HEK293 (cell line): ENCODE results near the gene NEMP1.

Experiments used
- CTCF ChIA-PET: fragments of 350-600 bp; formaldehyde crosslinking; extraction: SDS; loops from one replicate; lab custom pipeline; 2021; ENCODE audit warnings: antibody characterized with exemption; lab: Yijun Ruan, JAX
- POLR2A ChIA-PET: fragments of 300-600 bp; formaldehyde crosslinking; extraction: SDS; loops from one replicate; lab custom pipeline; 2020; ENCODE audit warnings: antibody characterized with exemption, inconsistent platforms; lab: Yijun Ruan, JAX
- H3K27ac ChIP-seq: fragments of 200-500 bp; sonication (Bioruptor generic); 2 replicates; pipeline ENCODE4 v1.5.1; 2014; ENCODE audit warnings: low read depth, low read length, control low read depth, inconsistent platforms; ENCODE audit errors: extremely low read depth
- H3K36me3 ChIP-seq, 2 experiments: fragments of 200-500 bp in 1 of 2; sonication (Bioruptor generic) in 1 of 2; 1 replicate in 1 of 2; 2 replicates in 1 of 2; pipeline ENCODE4 v1.5.1; 2014 to 2017; ENCODE audit warnings: inconsistent platforms in 2 of 2, low read length in 2 of 2; ENCODE audit not compliant: control insufficient read depth in 2 of 2, insufficient read depth in 1 of 2
- H3K4me1 ChIP-seq: fragments of 200-500 bp; sonication (Bioruptor generic); 2 replicates; pipeline ENCODE4 v1.5.1; 2014; ENCODE audit warnings: mild to moderate bottlenecking, low read length, inconsistent platforms; ENCODE audit not compliant: control insufficient read depth, insufficient read depth
- H3K4me3 ChIP-seq: 2 replicates; pipeline ENCODE4 v1.5.1; 2011; ENCODE audit warnings: low read depth, mild to moderate bottlenecking, control low read depth, low read length, moderate library complexity
- H3K9me3 ChIP-seq: fragments of 200-500 bp; sonication (Bioruptor generic); 2 replicates; pipeline ENCODE4 v1.5.1; 2014; ENCODE audit warnings: low read depth, low read length, inconsistent platforms; ENCODE audit not compliant: control insufficient read depth, insufficient read depth
- FEZF1 ChIP-seq: fragments of 450-650 bp; formaldehyde crosslinking; IDR thresholded peaks from 2 replicates; pipeline ENCODE4 v1.5.1; 2016; ENCODE audit warnings: missing biosample characterization, missing genetic modification characterization
- RBAK ChIP-seq: fragments of 450-650 bp; formaldehyde crosslinking; IDR thresholded peaks from 2 replicates; pipeline ENCODE4 v1.5.1; 2016; ENCODE audit warnings: missing biosample characterization, missing genetic modification characterization
- SALL2 ChIP-seq: fragments of 450-650 bp; formaldehyde crosslinking; IDR thresholded peaks from 2 replicates; pipeline ENCODE4 v1.5.0; 2017; ENCODE audit warnings: missing biosample characterization, mild to moderate bottlenecking, missing genetic modification characterization, borderline replicate concordance
- ZBTB21 ChIP-seq: fragments of 450-650 bp; formaldehyde crosslinking; IDR thresholded peaks from 2 replicates; pipeline ENCODE4 v1.5.1; 2017; ENCODE audit warnings: missing biosample characterization, missing genetic modification characterization
- ZNF112 ChIP-seq: fragments of 450-650 bp; formaldehyde crosslinking; IDR thresholded peaks from 2 replicates; pipeline ENCODE4 v1.5.0; 2017; ENCODE audit warnings: missing biosample characterization, missing genetic modification characterization
- ZNF146 ChIP-seq: fragments of 450-650 bp; formaldehyde crosslinking; IDR thresholded peaks from 2 replicates; pipeline ENCODE4 v1.5.1; 2016; ENCODE audit warnings: missing biosample characterization, missing genetic modification characterization
- ZNF157 ChIP-seq: fragments of 450-650 bp; formaldehyde crosslinking; IDR thresholded peaks from 2 replicates; pipeline ENCODE4 v1.5.1; 2016; ENCODE audit warnings: missing biosample characterization, missing genetic modification characterization
- ZNF169 ChIP-seq: fragments of 450-650 bp; formaldehyde crosslinking; IDR thresholded peaks from 2 replicates; pipeline ENCODE4 v1.5.1; 2016; ENCODE audit warnings: missing biosample characterization, missing genetic modification characterization
- ZNF2 ChIP-seq: fragments of 450-650 bp; formaldehyde crosslinking; IDR thresholded peaks from 2 replicates; pipeline ENCODE4 v1.5.1; 2016; ENCODE audit warnings: missing biosample characterization, missing genetic modification characterization
- ZNF266 ChIP-seq: fragments of 450-650 bp; formaldehyde crosslinking; IDR thresholded peaks from 2 replicates; pipeline ENCODE4 v1.5.1; 2016; ENCODE audit warnings: missing biosample characterization, missing genetic modification characterization, low read depth
- ZNF501 ChIP-seq: fragments of 450-650 bp; formaldehyde crosslinking; IDR thresholded peaks from 2 replicates; pipeline ENCODE4 v1.5.1; 2016; ENCODE audit warnings: missing biosample characterization, missing genetic modification characterization
- ZNF530 ChIP-seq: fragments of 450-650 bp; formaldehyde crosslinking; IDR thresholded peaks from 2 replicates; pipeline ENCODE4 v1.5.1; 2016; ENCODE audit warnings: low read depth, missing biosample characterization, missing genetic modification characterization
- ZNF555 ChIP-seq: fragments of 450-650 bp; formaldehyde crosslinking; conservative IDR thresholded peaks from 2 replicates; pipeline ENCODE4 v1.5.1; 2017; ENCODE audit warnings: missing biosample characterization, mild to moderate bottlenecking, missing genetic modification characterization, inconsistent platforms
- ZNF560 ChIP-seq: fragments of 450-650 bp; formaldehyde crosslinking; IDR thresholded peaks from 2 replicates; pipeline ENCODE4 v1.5.1; 2017; ENCODE audit warnings: missing biosample characterization, missing genetic modification characterization, borderline replicate concordance
- ZNF561 ChIP-seq: fragments of 450-650 bp; IDR thresholded peaks from 2 replicates; pipeline ENCODE4 v1.5.1; 2018; ENCODE audit warnings: missing biosample characterization, missing genetic modification characterization, borderline replicate concordance
- ZNF600 ChIP-seq: fragments of 450-650 bp; formaldehyde crosslinking; IDR thresholded peaks from 2 replicates; pipeline ENCODE4 v1.5.1; 2016; ENCODE audit warnings: missing biosample characterization, missing genetic modification characterization
- ZNF629 ChIP-seq: fragments of 450-650 bp; formaldehyde crosslinking; IDR thresholded peaks from 2 replicates; pipeline ENCODE4 v1.5.1; 2017; ENCODE audit warnings: missing biosample characterization, missing genetic modification characterization
- ZNF658 ChIP-seq: fragments of 450-650 bp; formaldehyde crosslinking; IDR thresholded peaks from 2 replicates; pipeline ENCODE4; 2016; ENCODE audit warnings: missing biosample characterization, missing genetic modification characterization
- ZNF776 ChIP-seq: fragments of 450-650 bp; formaldehyde crosslinking; IDR thresholded peaks from 2 replicates; pipeline ENCODE4 v1.5.0; 2017; ENCODE audit warnings: missing biosample characterization, missing genetic modification characterization, borderline replicate concordance
- ZNF785 ChIP-seq: fragments of 450-650 bp; formaldehyde crosslinking; IDR thresholded peaks from 2 replicates; pipeline ENCODE4 v1.5.1; 2016; ENCODE audit warnings: missing biosample characterization, missing genetic modification characterization
- TF ChIP-seq, protein P1 (sequence below): fragments of 450-650 bp; formaldehyde crosslinking; IDR thresholded peaks from 2 replicates; pipeline ENCODE4 v1.5.1; 2017; ENCODE audit warnings: missing biosample characterization, missing genetic modification characterization
- TF ChIP-seq, protein P2 (sequence below): sonication (generic); formaldehyde crosslinking; IDR thresholded peaks from 2 replicates; pipeline ENCODE4 v1.8.1; 2022; ENCODE audit warnings: mild to moderate bottlenecking, moderate library complexity, missing genetic modification reagents
- TF ChIP-seq, protein P3 (sequence below): fragments of 450-650 bp; formaldehyde crosslinking; IDR thresholded peaks from 2 replicates; pipeline ENCODE4 v1.5.1; 2016; ENCODE audit warnings: missing biosample characterization, missing genetic modification characterization
- TF ChIP-seq, protein P4 (sequence below): fragments of 450-650 bp; formaldehyde crosslinking; IDR thresholded peaks from 2 replicates; pipeline ENCODE4 v1.5.1; 2016; ENCODE audit warnings: missing biosample characterization, missing genetic modification characterization
- TF ChIP-seq, protein P5 (sequence below): fragments of 450-650 bp; formaldehyde crosslinking; IDR thresholded peaks from 2 replicates; pipeline ENCODE4 v1.5.1; 2016; ENCODE audit warnings: missing biosample characterization, missing genetic modification characterization

NEMP1 gene

DNA sequence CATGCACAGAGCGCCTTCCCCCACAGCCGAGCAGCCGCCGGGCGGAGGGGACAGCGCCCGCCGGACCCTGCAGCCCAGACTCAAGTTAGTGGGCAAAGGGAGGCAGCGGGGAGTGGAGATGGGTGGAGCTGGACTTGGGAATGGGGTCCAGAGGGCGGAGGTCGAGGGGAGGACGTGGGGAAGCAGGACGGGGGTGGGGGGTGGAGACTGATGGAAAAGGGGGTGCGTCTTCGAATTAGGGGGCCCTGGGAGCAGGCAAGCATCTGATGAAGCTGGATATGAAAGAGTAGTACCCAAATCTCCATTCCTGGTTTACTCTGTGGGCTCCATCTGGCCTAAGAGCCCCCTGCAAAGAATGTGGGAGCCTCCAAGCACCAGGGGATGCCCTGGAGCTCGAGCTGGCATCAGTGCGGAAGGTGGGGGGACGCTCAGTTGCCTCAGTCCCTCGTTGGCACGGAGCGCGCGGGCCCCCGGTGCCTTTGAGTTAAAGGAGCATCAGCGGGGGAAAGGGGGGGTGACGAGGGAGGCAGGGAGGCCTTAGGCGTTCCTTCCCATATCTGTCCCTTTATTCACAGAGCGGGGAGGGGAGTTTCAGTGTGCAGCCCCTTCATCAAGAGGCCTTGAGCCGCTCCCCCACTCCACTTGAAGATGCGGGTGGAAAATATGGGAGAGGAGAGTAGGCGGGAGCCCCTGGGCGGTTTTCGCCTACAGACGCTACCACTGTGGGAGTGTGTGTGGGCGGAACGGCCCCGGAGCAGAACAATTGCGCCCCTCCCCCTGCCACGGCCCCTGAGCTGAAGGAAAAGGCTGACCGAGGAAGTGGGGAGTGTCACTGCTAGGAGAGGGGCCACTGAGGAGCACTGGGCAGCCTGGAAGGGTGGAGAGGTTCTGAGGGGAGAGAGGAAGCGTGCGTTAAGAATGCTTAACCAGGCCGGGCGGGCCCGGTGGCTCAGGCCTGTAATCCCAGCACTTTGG is 11.0 kb upstream of the NEMP1 start:
- H3K4me3 ChIP-seq: peak overlapping the region; percentile 84
- ChIA-PET CTCF (interaction anchor here (0.7 to 2.2 kb wide), 6 partner anchors 13 to 87 kb away, joined by 3 to 12 read pairs (median 5); no protein-coding TSS in a partner anchor), POLR2A (interaction anchor here (1.0 to 4.5 kb wide), 4 partner anchors 8 to 38 kb away, joined by 3 to 53 read pairs (median 17); partner anchors contain the start of genes NEMP1 and STAT6)
- peaks cover 12% of the 10 kb centered on the region for H3K4me1 ChIP-seq
- no peaks in the 10 kb centered on the region for H3K9me3 ChIP-seq
- H3K27ac ChIP-seq: peak overlapping the region; percentile 77
- peaks cover 0 to 37% of the 10 kb centered on the region in 2 experiments; a peak in 1 of 3 replicates for H3K36me3 ChIP-seq
- TF ChIP-seq, protein P1, sequence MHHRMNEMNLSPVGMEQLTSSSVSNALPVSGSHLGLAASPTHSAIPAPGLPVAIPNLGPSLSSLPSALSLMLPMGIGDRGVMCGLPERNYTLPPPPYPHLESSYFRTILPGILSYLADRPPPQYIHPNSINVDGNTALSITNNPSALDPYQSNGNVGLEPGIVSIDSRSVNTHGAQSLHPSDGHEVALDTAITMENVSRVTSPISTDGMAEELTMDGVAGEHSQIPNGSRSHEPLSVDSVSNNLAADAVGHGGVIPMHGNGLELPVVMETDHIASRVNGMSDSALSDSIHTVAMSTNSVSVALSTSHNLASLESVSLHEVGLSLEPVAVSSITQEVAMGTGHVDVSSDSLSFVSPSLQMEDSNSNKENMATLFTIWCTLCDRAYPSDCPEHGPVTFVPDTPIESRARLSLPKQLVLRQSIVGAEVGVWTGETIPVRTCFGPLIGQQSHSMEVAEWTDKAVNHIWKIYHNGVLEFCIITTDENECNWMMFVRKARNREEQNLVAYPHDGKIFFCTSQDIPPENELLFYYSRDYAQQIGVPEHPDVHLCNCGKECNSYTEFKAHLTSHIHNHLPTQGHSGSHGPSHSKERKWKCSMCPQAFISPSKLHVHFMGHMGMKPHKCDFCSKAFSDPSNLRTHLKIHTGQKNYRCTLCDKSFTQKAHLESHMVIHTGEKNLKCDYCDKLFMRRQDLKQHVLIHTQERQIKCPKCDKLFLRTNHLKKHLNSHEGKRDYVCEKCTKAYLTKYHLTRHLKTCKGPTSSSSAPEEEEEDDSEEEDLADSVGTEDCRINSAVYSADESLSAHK (tag by site-specific recombination): no peak
- no peak; the same call in 1 of the 2 replicates for TF ChIP-seq ZNF501
- TF ChIP-seq, protein P2, sequence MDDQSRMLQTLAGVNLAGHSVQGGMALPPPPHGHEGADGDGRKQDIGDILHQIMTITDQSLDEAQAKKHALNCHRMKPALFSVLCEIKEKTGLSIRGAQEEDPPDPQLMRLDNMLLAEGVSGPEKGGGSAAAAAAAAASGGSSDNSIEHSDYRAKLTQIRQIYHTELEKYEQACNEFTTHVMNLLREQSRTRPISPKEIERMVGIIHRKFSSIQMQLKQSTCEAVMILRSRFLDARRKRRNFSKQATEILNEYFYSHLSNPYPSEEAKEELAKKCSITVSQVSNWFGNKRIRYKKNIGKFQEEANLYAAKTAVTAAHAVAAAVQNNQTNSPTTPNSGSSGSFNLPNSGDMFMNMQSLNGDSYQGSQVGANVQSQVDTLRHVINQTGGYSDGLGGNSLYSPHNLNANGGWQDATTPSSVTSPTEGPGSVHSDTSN (CRISPR knock-in tag): no peak
- TF ChIP-seq SALL2 (tag by site-specific recombination): no peak
- TF ChIP-seq ZNF266 (tag by site-specific recombination): no peak
- no peak for TF ChIP-seq ZNF560 (tag by site-specific recombination)
- TF ChIP-seq ZNF157 (tag by site-specific recombination): no peak
- no peak for TF ChIP-seq ZNF776 (tag by site-specific recombination)
- no peak for TF ChIP-seq ZBTB21
- TF ChIP-seq ZNF555 (tag by site-specific recombination): no peak
- TF ChIP-seq ZNF658: no peak
- TF ChIP-seq RBAK: no peak
- TF ChIP-seq ZNF169: no peak
- TF ChIP-seq, protein P3, sequence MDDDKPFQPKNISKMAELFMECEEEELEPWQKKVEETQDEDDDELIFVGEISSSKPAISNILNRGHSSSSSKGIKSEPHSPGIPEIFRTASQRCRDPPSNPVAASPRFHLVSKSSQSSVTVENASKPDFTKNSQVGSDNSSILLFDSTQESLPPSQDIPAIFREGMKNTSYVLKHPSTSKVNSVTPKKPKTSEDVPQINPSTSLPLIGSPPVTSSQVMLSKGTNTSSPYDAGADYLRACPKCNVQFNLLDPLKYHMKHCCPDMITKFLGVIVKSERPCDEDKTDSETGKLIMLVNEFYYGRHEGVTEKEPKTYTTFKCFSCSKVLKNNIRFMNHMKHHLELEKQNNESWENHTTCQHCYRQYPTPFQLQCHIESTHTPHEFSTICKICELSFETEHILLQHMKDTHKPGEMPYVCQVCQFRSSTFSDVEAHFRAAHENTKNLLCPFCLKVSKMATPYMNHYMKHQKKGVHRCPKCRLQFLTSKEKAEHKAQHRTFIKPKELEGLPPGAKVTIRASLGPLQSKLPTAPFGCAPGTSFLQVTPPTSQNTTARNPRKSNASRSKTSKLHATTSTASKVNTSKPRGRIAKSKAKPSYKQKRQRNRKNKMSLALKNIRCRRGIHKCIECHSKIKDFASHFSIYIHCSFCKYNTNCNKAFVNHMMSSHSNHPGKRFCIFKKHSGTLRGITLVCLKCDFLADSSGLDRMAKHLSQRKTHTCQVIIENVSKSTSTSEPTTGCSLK (tag by site-specific recombination): no peak
- TF ChIP-seq, protein P4, sequence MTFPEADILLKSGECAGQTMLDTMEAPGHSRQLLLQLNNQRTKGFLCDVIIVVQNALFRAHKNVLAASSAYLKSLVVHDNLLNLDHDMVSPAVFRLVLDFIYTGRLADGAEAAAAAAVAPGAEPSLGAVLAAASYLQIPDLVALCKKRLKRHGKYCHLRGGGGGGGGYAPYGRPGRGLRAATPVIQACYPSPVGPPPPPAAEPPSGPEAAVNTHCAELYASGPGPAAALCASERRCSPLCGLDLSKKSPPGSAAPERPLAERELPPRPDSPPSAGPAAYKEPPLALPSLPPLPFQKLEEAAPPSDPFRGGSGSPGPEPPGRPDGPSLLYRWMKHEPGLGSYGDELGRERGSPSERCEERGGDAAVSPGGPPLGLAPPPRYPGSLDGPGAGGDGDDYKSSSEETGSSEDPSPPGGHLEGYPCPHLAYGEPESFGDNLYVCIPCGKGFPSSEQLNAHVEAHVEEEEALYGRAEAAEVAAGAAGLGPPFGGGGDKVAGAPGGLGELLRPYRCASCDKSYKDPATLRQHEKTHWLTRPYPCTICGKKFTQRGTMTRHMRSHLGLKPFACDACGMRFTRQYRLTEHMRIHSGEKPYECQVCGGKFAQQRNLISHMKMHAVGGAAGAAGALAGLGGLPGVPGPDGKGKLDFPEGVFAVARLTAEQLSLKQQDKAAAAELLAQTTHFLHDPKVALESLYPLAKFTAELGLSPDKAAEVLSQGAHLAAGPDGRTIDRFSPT (tag by site-specific recombination): peak; percentile 67; the same call in 1 of the 2 replicates
- no peak for TF ChIP-seq ZNF2
- TF ChIP-seq, protein P5, sequence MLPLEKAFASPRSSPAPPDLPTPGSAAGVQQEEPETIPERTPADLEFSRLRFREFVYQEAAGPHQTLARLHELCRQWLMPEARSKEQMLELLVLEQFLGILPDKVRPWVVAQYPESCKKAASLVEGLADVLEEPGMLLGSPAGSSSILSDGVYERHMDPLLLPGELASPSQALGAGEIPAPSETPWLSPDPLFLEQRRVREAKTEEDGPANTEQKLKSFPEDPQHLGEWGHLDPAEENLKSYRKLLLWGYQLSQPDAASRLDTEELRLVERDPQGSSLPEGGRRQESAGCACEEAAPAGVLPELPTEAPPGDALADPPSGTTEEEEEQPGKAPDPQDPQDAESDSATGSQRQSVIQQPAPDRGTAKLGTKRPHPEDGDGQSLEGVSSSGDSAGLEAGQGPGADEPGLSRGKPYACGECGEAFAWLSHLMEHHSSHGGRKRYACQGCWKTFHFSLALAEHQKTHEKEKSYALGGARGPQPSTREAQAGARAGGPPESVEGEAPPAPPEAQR (tag by site-specific recombination): no peak
- no peak for TF ChIP-seq ZNF530 (tag by site-specific recombination)
- no peak for TF ChIP-seq ZNF629 (tag by site-specific recombination)
- no peak for TF ChIP-seq ZNF785 (tag by site-specific recombination)
- TF ChIP-seq ZNF112 (tag by site-specific recombination): no peak
- peak; percentile 67; the same call in 1 of the 2 replicates for TF ChIP-seq ZNF600 (tag by site-specific recombination)
- no peak; the same call in 1 of the 2 replicates for TF ChIP-seq ZNF146 (tag by site-specific recombination)
- no peak for TF ChIP-seq ZNF561
- peak; percentile 55; the same call in 1 of the 2 replicates for TF ChIP-seq FEZF1 (tag by site-specific recombination)
